Inflammatory macrophage treated with lipopolysaccharide for 4 hours (primary cell): ENCODE data around the gene CPZ.
"Not testable (repeated sequence)": the region's sequence is repeated elsewhere in the genome, so short reads cannot be mapped to it uniquely, and the experiment has no call there.

Experiments used
- DNase-seq: peaks from one replicate; pipeline ENCODE4 v3.0.0-alpha.2; 2020

The CPZ gene

DNA sequence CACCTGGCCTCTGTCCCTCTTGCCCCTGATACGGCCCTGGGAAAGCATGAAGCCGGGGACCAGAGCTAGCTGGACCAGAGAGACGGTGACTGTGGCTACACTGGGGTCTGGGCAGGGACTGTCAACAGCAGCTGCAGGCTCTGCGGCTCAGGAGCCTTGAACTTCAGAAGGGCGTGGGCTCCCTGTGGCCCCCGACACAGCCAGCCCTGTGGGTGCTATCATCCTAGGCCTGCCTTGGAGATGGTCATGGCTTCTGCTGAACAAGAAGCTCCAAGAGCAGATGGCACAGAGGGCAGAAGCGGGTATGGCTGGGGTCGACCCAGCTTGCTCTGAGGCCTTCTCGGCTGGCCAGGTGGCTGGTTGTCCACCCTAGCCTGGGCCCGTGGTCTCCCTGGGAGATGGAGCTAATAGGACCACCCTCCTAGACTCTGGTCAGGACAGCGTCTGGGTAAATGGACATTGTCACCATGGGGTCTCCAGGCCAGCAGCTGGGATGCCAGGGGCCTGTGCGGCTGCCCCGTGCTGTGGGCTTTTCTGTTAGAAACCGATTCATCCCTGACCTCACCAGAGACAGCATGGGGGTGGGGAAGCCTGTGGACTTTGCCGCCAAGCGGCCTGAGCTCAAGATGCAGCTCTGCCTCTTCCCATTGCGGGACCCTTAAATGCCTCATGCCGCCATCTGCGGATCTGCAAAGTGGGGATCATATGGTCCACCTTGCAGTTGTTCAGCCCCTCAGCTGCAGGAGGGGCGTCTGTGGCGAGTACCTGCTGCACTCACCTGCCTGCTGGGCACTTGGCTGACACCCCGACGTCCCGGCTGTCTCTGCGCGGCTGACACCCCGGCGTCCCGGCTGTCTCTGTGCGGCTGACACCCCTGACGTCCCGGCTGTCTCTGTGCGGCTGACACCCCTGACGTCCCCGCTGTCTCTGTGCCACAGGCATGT lies 21.1 kb downstream of the CPZ start:
- no peak for DNase-seq

DNA sequence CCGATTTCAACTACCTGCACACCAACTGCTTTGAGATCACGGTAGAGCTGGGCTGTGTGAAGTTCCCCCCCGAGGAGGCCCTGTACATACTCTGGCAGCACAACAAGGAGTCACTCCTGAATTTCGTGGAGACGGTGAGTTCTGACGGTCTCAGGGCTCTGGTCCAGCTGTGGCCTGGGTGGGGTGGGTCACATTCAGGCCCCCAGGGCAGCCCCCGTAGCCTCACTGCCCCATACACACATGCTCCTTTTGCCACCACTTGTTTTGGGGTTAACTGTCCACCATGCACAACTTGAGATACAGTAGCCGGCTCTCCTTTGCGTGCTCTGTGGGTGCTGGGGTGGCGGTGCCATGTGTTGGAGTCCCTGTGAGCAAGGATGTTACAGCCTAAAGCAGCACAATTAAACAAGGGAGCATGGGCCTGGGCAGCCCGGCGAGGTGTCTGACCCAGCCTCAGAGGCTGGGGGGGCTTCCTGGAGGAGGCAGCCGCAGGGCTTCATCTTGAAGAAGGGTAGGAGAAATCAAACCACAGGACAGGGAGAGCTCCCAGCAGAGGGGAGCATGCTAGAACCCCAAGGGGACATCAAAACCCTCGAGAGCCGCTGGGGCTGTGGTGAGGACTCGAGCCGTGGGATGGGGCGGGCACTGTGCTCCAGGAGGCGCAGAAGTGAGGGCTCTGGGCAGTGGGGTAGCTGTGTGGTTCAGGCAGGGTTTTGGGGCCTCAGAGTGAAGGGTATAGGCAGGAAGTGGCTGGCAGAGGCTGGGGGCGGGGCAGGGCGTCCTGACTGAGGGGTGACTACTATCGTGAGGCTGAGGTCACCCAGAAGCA lies 22.0 kb downstream of the CPZ start:
- no peak for DNase-seq

DNA sequence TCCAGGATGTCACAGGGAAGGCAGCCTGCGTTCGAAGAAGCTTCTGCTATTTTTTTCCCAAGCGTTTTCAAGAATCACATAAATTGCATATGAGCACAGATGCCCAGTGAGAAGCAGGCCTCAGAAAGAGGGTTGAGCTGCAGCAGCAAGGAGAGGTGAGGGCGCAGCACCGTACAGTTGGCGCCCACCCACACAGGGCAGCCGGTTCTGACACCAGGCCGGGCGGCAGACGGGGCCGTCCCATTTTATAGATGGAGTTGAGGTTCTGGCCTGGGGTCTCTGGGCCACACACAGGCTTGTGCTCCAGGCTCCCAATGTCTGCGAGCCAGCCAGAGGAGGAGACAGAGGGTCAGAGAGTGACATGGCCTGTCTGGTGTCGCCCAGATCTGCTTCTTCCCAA lies 22.8 kb downstream of the CPZ start:
- DNase-seq, result no peak

DNA sequence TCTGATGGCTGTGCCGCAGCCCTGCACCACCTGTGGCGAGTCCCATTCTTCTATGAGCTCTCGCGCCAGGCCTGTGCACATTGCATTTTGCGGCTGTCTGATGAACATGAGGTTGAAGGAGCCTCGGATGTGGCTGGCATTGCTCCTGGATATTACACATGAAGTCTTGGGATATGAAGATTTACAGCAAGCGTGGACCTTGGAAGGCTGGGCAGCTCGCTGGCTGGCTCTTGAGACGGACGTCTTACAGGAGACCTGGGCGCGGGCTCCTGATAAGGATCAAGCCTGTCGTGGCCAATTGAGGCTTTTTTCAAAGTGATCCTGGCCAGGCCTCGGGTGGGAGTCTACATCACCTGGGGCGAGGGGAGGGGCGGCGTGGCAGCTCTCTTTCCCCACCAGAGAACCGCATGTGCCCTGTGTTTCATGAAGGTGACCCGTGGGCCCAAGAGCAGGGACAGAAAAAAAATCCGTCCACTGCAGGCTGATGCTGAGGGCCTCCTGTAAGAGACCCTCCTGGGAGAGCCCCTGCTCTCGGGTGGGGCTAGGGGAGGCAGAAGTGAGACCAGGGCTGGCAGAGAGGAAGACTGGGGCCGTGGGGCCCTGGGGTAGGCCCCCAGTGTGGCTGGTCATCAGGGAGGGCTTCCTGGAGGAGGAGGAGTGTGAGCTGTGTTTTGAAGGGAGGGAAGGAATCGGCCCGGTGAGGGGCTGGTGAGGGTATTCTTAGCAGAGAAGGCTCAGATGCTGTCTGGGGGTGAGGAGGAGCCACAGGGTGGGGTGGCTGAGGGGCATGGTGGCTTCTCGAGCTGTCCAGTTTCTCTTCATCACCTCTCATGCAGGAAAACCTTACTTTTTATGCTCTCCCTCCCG lies 23.6 kb downstream of the CPZ start:
- no peak for DNase-seq

DNA sequence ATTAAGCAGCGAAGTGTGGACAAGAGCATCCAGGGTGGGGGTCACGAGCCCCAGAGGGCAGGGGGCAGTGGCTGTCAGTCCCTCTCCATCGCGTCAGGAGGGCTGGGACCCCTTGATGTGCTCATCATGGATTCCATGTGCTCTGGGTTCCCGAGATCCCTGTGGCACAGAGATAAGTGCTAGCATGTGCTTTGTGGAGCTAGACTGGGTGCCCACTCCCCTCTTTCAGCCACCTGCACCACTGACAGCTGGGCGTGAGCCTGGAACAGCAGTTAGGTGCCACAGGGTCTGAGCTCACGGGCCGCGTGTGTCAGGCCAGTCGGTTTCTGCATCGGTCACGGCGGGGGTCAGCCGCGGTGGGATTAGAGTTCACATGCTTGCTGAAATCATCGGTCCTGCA lies 24.3 kb downstream of the CPZ start:
- DNase-seq, result no peak

DNA sequence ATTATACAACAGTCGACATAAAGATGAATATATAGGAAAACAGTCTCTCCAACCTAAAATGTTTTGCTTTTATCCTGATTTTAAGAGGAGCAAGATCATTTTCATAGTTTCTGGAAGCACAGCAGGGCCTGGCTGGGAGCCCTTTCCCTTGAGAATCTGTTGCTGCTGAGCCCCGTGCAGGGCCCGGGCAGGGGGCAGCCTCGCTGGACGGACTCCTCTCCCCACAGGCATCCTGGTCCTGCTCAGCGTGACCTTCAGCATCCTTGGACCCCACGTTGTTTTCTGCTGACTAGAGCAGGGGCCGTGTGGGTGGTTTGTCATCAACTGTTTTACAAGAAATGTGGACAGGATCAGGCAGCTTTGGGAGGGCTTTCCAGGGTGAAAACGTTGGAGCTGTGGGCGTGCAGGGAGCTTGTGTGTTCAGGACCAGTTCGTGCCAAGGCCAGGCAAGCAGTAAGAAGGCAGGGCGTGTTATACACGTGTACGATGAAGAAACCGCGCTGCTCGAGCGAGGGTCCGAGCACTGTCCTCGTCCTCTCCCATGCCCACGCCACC lies 25.0 kb downstream of the CPZ start:
- DNase-seq, result no peak

DNA sequence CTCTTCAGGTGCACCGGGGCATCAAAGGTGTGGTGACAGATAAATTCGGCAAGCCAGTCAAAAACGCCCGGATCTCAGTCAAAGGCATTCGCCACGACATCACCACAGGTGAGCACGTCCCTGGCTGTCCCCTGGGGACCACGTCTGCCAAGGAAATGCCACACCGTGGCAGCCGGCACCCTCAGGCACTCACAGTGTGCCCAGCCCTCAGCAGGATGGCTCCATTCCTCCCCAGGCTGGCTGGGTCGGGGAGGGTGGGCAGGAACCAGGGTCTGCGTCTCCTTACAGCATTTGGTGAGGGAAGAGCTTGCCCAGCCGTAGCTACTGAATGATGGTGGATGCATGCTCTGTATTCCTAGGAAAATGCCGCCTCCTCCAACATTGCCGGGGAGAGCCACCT lies 25.9 kb downstream of the CPZ start:
- DNase-seq, result no peak

DNA sequence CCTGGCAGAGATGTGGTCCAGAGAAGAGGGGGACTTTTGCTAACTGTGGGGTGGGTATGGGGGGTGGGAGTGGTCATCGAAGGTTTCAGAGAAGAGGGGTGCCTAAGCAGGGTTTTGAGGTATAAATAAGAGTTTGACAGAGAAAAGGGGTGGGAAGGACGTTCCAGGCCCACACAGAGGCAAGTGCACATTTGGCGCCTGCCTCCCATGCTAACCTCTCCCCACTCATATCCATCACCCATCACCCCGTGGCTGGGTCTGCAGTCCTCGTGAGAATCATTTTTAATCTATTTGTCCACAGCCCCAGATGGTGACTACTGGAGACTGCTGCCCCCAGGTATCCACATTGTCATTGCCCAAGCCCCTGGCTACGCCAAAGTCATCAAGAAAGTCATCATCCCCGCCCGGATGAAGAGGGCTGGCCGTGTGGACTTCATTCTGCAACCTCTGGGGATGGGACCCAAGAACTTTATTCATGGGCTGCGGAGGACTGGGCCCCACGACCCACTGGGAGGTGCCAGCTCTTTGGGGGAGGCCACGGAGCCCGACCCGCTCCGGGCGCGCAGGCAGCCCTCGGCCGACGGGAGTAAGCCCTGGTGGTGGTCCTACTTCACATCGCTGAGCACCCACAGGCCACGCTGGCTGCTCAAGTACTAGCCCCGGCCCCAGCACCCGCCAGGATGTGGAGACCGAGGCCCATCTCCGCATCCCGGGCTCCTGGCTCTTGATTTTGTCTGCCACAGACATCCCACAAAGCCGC lies 26.6 kb downstream of the CPZ start:
- DNase-seq, result no peak

DNA sequence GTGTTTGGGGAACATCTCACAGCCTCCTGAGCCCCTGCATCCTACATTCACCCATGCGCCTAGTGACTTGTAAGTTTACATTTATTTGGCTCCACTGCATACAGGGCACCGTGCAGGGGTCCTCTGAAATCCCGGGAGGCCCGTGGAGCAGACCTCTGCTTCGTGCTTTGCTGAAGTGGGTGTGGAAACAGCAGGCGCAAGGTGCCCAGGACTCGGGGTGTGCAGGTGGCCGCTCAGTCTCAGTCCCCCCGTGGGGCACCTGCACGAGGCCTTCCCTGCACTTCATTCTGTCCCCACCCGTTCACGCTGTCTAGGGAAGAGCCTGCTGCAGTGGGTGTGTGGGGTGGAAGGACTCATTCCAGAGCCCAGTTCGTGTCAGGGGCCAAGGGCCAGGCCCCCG lies 28.6 kb downstream of the CPZ start:
- not testable (repeated sequence) for DNase-seq

DNA sequence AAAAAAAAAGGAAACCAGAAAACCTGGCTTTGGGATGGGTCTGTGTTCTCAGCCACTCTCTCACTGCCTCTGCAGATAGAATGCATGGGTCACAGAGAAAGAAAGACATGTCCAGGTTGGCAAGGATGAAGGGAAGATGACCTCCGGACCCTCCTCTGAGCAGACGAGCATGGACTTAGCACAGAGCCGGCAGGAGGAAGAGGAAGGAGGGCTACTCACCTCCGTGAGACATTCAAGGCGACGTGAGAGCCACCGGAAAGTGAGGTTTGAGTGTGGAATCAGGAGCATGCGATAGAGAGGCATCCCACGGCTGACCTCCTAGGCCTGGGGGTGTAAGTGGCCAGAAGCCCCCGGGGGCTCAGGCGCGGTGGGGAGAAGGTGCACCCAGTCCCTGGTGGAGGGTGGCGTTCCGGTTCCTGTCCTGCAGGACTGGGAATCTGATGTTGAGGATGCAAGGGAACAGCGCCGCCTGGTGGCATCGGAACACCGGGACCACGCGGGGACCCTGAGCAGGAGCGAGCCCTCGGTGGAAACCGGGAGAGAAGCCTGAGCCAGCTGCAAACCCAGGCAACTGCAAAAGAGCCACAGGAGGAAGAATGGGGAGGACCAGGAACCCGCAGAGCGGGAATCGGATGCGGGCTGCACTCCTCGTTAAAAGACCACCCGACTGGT lies 32.2 kb downstream of the CPZ start:
- DNase-seq, result not testable (repeated sequence)

DNA sequence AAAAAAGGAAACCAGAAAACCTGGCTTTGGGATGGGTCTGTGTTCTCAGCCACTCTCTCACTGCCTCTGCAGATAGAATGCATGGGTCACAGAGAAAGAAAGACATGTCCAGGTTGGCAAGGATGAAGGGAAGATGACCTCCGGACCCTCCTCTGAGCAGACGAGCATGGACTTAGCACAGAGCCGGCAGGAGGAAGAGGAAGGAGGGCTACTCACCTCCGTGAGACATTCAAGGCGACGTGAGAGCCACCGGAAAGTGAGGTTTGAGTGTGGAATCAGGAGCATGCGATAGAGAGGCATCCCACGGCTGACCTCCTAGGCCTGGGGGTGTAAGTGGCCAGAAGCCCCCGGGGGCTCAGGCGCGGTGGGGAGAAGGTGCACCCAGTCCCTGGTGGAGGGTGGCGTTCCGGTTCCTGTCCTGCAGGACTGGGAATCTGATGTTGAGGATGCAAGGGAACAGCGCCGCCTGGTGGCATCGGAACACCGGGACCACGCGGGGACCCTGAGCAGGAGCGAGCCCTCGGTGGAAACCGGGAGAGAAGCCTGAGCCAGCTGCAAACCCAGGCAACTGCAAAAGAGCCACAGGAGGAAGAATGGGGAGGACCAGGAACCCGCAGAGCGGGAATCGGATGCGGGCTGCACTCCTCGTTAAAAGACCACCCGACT lies 37.8 kb downstream of the CPZ start:
- DNase-seq, result not testable (repeated sequence)

DNA sequence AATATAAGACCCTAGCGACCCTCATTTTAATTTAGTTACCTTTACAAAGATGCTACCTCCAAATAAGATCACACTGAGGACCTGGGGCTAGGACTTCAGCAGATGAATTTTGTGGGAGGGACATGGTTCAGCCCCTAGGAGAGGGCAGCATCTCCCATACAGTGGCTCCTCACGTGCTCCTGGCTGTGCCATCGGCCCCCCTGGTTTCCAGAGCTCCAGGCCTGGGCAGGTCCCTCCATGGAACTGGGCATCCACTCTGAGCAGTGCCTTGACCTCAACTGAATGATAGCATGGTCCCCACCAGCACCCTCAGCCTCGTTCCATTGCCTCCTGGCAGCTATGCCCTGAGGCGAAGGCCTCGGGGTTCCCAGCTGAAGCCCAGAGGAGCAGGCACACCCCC lies 39.3 kb downstream of the CPZ start:
- DNase-seq, result not testable (repeated sequence)

DNA sequence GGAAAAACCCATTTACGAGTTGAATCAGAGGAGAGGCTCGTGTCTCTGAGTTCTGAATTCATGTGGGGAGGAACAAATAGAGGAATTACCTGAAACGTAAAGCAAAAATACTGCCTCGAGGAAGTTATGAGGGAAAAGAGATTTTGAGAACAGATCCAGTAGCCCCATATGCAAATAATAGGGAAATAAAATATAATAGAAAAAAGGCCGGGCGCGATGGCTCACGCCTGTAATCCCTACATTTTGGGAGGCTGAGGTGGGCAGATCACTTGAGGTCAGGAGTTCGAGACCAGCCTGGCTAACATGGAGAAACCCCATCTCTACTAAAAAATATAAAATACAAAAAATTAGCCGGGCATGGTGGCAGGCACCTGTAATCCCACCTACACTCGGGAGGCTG lies 42.2 kb downstream of the CPZ start:
- DNase-seq, result not testable (repeated sequence)

DNA sequence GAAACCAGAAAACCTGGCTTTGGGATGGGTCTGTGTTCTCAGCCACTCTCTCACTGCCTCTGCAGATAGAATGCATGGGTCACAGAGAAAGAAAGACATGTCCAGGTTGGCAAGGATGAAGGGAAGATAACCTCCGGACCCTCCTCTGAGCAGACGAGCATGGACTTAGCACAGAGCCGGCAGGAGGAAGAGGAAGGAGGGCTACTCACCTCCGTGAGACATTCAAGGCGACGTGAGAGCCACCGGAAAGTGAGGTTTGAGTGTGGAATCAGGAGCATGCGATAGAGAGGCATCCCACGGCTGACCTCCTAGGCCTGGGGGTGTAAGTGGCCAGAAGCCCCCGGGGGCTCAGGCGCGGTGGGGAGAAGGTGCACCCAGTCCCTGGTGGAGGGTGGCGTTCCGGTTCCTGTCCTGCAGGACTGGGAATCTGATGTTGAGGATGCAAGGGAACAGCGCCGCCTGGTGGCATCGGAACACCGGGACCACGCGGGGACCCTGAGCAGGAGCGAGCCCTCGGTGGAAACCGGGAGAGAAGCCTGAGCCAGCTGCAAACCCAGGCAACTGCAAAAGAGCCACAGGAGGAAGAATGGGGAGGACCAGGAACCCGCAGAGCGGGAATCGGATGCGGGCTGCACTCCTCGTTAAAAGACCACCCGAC lies 43.5 kb downstream of the CPZ start:
- DNase-seq, result not testable (repeated sequence)

DNA sequence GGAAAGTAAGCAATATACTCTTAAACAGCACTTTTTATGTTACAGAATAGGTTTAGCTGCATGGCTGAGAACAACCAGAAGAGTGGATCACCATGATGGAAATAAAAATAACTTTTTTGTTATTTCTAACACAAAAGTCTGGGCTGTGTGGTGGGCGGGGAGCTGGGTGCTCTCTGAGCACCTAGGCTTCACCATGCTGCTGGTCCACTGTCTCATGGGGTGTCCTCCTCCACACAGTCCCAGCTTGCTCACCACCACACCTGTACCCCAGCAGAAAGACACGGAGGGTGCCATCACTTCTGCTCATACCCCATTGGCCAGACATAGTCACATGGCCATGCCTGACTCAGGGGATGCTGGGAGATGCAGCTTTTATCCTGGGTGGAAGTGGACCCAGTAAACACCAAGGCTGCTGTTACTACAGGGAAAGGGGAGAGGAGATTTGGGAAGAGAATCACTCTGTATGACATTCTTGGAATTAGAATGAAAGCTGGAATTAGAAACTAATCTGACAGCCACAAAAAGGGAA lies 45.0 kb downstream of the CPZ start:
- no peak for DNase-seq

DNA sequence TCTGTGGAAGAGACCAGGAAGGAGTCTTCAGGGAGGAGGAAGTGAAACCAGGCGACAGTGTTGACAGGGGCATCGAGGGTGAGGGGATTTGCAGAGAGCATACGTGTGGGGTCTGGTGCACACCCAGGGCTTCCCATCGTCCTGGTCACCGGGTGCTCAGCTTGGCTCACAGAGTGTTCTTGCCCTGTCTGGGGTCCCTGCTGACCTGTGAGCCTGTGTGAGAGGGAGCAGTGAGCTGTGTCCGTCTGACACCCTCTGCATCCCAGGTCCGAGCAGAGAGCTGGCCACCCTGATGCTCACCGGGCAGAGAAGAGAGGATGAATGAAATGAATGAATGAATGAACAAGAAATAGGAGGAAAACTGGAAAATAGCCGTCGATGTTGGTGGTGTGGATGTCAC lies 46.5 kb downstream of the CPZ start:
- DNase-seq, result no peak

DNA sequence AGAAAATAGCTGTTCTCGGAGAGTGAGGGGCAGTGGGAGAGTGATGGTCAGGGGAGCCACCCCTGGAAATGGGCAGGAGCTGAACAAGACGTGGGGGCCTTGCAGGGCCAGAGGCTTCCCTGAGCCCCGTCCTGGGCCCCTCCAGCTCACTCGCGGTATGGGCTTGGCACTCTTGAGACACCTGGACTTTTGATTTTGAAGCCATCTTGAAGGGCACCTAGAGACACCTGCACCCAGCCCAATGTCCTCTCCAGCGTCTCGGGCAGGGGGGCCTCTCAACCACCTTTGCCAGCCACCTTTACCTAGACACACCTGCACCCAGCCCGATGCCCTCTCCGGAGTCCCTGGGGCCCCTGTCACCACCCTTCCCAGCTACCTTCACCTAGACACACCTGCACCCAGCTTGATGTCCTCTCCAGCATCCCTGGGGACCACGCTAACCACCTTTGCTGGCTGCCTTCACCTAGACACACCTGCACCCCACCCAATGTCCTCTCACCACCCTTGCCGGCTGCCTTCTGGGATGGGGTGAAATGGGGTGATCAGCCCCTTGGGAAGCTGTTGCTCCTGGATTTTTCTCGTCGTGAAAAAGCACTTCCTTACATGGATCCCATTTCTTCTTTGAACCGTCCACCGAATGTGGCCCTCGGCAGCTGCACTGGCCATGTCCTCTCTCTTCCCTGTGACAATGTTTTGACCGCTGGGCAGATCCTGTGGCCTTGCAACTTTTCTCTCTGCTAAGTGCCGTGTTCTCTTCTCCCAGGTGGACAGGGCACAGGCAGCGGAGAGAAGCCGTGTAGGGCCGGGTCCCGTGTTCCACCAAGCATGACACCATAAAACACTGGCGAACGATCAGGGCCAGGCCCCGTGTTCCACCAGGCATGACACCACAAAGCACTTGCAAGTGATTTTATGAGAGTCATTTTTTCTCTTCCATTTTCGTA lies 47.5 kb downstream of the CPZ start:
- no peak for DNase-seq

DNA sequence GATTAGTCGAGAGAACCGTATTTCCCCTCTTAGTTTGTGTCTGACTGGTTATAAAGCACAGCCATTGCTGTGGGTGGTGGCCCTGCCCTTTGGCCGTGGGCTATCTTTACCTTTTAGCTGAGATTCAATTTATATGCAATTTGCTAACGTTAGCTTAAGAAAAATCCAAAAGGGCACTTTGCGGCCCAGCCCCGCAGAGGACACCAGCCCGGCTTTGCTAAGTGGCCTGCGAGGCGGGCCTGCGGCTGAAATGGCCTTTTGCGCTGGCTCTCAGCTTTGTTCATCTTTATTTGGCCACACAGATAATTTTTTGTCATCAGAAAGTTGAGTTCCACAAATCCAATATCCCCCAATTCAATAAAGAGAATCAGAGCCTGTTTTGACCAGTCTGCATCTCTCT lies 48.3 kb downstream of the CPZ start:
- no peak for DNase-seq

DNA sequence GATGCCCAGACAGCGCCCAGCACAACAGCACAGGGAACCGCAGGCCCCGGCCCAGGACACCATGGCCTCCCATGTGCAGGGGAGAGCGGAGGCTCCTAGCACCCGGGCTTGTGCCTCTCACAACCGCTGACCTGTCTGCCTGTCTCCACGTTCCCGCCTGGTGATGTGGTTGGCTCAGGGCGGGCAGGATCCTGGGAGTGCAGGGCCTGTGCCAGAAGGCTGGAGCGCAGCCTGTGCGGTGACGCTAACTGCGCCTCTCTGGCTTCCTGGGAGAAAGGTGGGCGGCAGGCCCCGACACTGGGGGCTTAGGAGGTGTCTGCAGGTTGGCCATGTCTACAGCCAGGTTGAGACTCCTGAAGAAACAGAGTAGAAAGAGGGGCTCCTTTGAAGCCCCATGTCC lies 48.7 kb downstream of the CPZ start:
- no peak for DNase-seq
